SIG-M5 (cell line): Measurements from ENCODE around the gene USP16.

Experiments used
- DNase-seq: peaks from one replicate; lab custom pipeline; 2025; lab: John Stamatoyannopoulos, UW

USP16 gene

DNA sequence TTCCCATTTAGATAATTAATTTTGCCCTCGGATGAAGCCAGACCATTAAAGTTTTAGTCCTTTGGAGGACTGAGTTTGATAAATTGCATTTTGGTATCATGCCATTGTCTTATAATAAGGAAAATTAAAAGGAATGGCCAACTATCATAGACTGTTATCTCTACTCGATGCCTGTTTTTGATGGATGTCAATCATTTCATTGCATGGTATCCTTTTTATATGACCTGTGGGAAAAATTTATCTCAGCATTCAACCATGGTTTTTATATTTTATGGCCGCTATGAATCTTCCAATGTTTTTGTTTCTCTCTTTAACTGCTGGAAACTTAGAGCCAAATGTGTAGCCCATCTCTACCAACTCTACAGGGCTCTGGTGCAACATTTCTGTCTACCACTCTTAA is 58.8 kb downstream of the USP16 start:
- DNase-seq, result no peak

DNA sequence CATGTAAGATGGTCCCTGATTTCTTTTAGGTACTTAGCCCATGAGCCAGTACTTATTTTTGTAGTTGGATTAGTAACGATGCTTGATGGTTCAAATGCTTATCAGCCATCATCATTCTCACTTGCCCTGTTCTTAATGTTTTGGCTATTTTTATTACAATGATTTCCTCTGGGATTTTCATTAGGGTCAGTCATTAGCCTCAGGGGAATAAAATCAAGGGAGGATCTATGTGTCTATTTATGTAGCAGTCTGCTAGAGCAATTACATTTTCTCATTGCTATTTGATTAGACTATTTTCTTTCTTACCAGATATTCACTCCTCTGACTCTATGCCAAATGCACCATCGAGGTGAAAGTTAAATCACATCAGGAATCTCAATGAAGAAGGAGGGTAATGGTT is 59.9 kb downstream of the USP16 start:
- no peak for DNase-seq

DNA sequence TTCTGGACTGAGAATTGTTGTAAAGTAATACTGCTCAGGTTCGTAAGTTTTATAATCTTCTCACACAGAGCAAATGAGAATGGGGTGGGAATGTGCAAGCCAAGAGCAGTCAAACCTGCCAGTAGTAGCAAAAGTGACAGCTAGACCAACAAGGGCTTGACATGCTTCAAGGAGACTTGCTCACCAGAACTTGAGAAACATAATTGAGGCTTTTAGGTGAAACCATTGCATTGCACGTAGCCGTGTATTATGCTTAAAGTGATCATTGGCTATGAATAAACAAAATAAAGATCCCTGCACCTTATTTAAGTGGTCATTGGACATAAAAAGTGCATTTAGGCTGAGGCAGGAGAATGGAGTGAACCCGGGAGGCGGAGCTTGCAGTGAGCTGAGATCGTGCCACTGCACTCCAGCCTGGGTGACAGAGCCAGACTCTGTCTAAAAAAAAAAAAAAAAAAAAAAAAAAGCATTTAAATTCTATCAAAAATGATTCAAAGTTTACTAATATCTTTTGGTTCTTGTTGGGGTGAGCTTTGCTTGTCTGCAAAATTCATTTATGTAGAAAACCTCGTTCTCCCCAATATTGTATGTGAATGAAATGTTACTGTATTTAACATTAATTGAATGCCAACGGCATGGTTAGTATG is 60.8 kb downstream of the USP16 start:
- no peak for DNase-seq

DNA sequence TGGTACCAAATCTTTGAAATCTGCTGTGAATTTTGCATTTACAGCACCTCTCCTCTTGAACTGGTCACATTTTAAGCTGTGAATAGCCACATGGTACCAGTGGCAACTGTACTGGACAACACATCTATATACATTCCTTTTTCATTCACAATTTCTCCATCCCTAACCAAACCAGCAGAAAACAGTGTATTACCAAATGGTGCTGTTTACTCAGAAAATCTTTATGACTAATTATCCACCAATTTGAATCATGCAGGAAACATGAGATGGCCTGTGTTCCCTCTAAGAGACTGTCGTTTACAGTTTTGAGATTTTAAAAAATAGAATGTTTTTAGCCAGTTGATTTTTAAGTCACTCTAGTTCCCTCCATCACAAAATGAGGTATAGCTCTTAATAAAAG is 66.6 kb downstream of the USP16 start:
- no peak for DNase-seq

DNA sequence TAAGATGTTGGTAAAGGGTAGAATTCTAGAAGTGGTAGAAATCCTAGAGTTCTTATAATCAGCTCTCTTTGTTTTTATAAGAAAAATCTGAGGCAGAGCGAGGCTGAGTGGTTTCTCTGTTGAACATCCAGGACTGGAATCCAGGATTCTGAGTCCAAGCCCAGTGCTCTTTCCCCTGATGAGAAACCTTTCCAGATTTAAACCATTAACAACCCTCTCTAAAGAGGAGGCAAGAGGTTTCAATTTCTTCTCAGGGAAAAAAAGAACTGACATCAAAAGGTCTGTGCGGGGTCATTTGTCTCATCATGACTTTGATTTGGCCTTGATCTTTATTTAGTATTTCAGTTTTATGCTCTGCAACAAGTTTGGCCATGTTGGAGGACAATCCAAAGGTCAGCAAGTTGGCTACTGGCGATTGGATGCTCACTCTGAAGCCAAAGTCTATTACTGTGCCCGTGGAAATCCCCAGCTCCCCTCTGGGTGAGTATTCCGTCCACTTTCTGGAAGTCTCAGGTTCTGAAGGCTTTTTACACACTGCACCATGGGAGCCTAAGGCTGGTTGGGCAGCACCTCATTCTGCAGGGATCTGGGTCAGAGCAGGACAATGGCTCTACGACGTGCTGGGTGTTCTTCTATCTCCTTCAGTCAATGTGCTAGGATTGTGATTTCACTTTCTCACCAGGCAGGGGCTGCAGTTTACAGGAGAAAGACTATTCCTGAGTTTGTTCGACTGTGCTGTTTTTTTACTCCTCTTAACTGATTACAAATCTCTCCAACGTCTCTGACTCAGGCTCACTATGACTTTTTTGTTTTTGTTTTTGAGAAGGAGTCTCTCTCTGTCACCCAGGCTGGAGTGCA is 67.9 kb downstream of the USP16 start:
- no peak for DNase-seq

DNA sequence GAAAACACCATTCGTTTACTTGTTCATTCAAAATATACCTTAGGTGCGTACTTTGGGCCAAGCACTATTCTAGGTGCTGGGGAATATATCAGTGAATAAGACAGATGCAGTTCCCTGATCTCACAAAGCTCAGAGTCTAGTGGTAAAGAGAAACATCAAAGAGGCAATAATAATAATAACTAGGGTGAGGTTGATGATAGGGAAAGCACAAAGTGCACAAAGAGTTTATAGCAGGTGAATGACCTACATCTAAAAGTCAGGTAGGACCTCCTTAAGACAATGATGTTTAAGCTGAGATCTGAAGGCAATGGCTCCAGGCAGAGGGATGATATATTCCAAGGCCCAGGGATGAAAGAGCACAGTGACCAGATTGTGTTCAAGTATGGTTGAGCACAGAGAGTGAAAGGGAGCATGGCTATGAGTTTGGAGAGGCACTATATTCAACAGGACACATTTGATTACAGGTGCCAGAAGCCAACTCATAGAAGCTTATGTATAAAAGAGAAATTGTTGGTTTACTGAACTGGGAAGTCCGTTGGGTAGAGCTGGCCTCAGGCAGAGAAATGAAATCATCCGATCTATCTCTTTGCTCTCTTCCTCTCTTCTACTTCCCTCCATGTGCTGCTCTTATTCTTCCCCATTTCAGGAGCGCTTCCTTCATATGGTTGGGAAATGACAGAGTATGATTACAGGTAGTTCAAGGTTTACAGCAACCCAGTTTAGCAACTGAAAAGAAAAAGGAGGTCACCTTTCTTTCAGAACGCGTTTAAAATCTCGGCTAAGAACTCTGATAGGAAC is 71.9 kb downstream of the USP16 start:
- DNase-seq, result no peak

DNA sequence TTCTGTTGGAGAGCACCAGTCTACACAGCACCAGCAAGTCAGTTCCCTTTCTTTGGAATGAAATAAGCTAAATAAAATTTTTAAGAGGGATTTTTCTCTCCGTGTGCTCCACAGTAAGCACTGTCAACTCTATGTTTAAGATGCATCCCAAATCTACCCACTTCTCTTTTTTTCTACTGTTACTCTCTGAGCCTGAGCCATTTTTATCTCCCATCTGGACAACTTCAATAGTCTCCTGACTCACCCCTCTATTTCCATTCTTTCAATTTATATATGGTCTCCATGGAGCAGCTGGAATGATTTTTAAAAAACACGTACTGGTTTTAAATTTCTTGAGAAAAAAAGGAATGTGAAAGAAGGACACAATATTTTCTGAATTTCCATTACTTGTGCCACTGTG is 73.7 kb downstream of the USP16 start:
- DNase-seq, result no peak

DNA sequence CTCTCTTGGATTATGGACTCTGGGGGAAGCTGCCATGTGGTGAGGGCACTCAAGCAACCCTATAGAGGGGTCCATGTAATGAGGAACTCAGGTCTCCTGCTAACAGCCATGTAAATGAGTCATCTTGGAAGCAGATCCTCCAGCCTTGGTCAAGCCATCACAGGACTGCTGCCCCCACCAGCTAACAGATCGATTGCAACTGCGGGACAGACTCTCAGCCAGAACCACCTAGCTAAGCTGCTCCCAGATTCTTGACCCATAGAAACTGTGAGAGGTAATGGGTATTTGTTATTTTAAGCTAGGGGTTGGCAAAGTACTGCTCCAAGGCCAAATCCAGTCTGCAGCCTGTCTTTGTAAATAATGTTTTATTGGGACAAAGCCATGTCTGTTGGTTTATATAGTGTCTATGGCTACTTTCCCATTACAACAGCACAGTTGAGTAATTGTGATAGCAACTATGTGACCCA is 78.4 kb downstream of the USP16 start:
- no peak for DNase-seq
